K562 (cell line): ENCODE data around the gene IL10RB. TPM values are rescaled to one million over a fixed set of nuclear protein-coding genes. Genes with fewer than 3 reads are reported as not detected.

Experiments
- ATAC-seq: fragments of 200-7000 bp; cut with Tn5 transposase; 3 replicates; pipeline ENCODE4 v1.9.1; 2020; ENCODE audit warnings: moderate library complexity
- BruUV-seq: library from RNA; stranded (reverse); fragments of 400-500 nt; replicated peaks from 2 replicates; lab custom pipeline; 2021; lab: Mats Ljungman, UMichigan
- CTCF ChIA-PET: fragments of 300-600 bp; formaldehyde crosslinking; extraction: SDS; loops from one replicate; lab custom pipeline; 2021; ENCODE audit warnings: low intra/inter-chr PET ratio; lab: Yijun Ruan, JAX
- POLR2A ChIA-PET: fragments of 300-600, 350-650 bp; sonication (Branson Sonifier 250); formaldehyde crosslinking; extraction: SDS; loops from one replicate; lab custom pipeline; 2021; ENCODE audit warnings: antibody characterized with exemption, inconsistent platforms; lab: Yijun Ruan, JAX
- DNase-seq, 4 experiments: peaks; one replicate each; pipeline versions ENCODE4 v3.0.0 to v3.0.0-alpha.2; 2011 to 2018; ENCODE audit warnings: low spot score in 3 of 4, mixed read lengths in 3 of 4; ENCODE audit errors: extremely low read depth in 1 of 4
- FAIRE-seq: peaks from 2 replicates; lab custom pipeline; 2011; peaks lifted over from hg19 to GRCh38; lab: Jason Lieb, UNC
- H2AFZ ChIP-seq: 2 replicates; pipeline ENCODE4 v1.6.0; 2011; ENCODE audit warnings: low read depth, low read length, control low read depth, inconsistent platforms
- H3K27ac ChIP-seq: fragments of 200-600 bp; 3 replicates; pipeline ENCODE4 v1.8.0; 2011; ENCODE audit warnings: low read depth, mild to moderate bottlenecking, control low read depth, inconsistent platforms, low read length, moderate library complexity, mixed read lengths; ENCODE audit errors: extremely low read depth
- H3K27me3 ChIP-seq, 2 experiments: fragments of 300-600 bp in 1 of 2; 2 replicates in 1 of 2; 3 replicates in 1 of 2; pipeline versions ENCODE4 v1.6.0 to v1.8.0; 2011; ENCODE audit warnings: inconsistent platforms in 2 of 2, low read length in 2 of 2, mild to moderate bottlenecking in 1 of 2, mixed read lengths in 1 of 2, moderate library complexity in 1 of 2; ENCODE audit not compliant: control insufficient read depth in 2 of 2, insufficient read depth in 2 of 2
- H3K36me3 ChIP-seq: fragments of 300-600 bp; 3 replicates; pipeline ENCODE4 v1.8.0; 2011; ENCODE audit warnings: mild to moderate bottlenecking, low read length, inconsistent platforms; ENCODE audit not compliant: control insufficient read depth, insufficient read depth
- H3K4me1 ChIP-seq, 2 experiments: fragments of 200-600 bp in 1 of 2; replicated peaks in 1 of 2; 2 replicates in 1 of 2; 3 replicates in 1 of 2; pipeline versions ENCODE4 v1.5.1 to v1.8.0; 2011; ENCODE audit warnings: inconsistent platforms in 2 of 2, low read length in 2 of 2, mild to moderate bottlenecking in 1 of 2, mixed read lengths in 1 of 2, moderate library complexity in 1 of 2; ENCODE audit not compliant: control insufficient read depth in 2 of 2, insufficient read depth in 2 of 2
- H3K4me2 ChIP-seq: 2 replicates; pipeline ENCODE4 v1.6.1; 2011; ENCODE audit warnings: low read length, control low read depth, inconsistent platforms, mixed read lengths; ENCODE audit not compliant: insufficient read depth
- H3K4me3 ChIP-seq: fragments of 200-600 bp; sonication (generic), shearing (Covaris generic); 2 replicates; pipeline ENCODE4 v1.5.1; 2016; ENCODE audit warnings: control low read depth, inconsistent platforms
- H3K79me2 ChIP-seq: fragments of 200-600 bp; 3 replicates; pipeline ENCODE4 v1.8.0; 2011; ENCODE audit warnings: low read length, inconsistent platforms; ENCODE audit not compliant: control insufficient read depth, insufficient read depth
- H3K9ac ChIP-seq, 2 experiments: 2 replicates each; pipeline versions ENCODE4 v1.6.0 to v1.6.1; 2011; ENCODE audit warnings: low read depth in 2 of 2, low read length in 2 of 2, control low read depth in 1 of 2, inconsistent platforms in 1 of 2, mild to moderate bottlenecking in 1 of 2, mixed read lengths in 1 of 2; ENCODE audit not compliant: insufficient read depth in 1 of 2
- H3K9me1 ChIP-seq: one replicate; pipeline ENCODE4 v1.6.0; 2011; ENCODE audit warnings: inconsistent platforms, mild to moderate bottlenecking, low read length, moderate library complexity; ENCODE audit not compliant: control insufficient read depth, insufficient read depth
- H3K9me3 ChIP-seq: replicated peaks from 2 replicates; pipeline ENCODE4 v1.5.1; 2011; ENCODE audit warnings: low read depth, low read length, inconsistent platforms; ENCODE audit not compliant: control insufficient read depth, insufficient read depth
- H4K20me1 ChIP-seq: replicated peaks from 2 replicates; pipeline ENCODE4 v1.6.1; 2011; ENCODE audit warnings: low read length, inconsistent platforms, mixed read lengths; ENCODE audit not compliant: control insufficient read depth, insufficient read depth
- C11orf30 ChIP-seq: fragments of 450-650 bp; IDR thresholded peaks from 2 replicates; pipeline ENCODE4 v1.6.1; 2016; ENCODE audit warnings: low read depth, mild to moderate bottlenecking
- GABPB1 ChIP-seq: sonication (generic); formaldehyde crosslinking; IDR thresholded peaks from 2 replicates; pipeline ENCODE4 v1.8.0; 2022; ENCODE audit warnings: mild to moderate bottlenecking, missing genetic modification reagents
- MAFF ChIP-seq: IDR thresholded peaks from 2 replicates; pipeline ENCODE4 v1.6.1; 2012; ENCODE audit warnings: low read length, improper control_type of control experiment
- MAFG ChIP-seq: fragments of 450-650 bp; conservative IDR thresholded peaks from 2 replicates; pipeline ENCODE4 v1.6.1; 2016; ENCODE audit warnings: missing genetic modification characterization, missing compliant biosample characterization
- MAFK ChIP-seq: IDR thresholded peaks from 2 replicates; pipeline ENCODE4 v1.6.1; 2011; ENCODE audit warnings: low read length, improper control_type of control experiment
- NFYB ChIP-seq: IDR thresholded peaks from 2 replicates; pipeline ENCODE4 v1.6.1; 2011; ENCODE audit warnings: mild to moderate bottlenecking, moderate library complexity; ENCODE audit not compliant: insufficient read length; ENCODE audit errors: extremely low read depth
- ZNF316 ChIP-seq: fragments of 450-650 bp; IDR thresholded peaks from 2 replicates; pipeline ENCODE4 v1.6.1; 2016
- WGBS: fragments of 100-300 bp; shearing (Covaris generic); methylation state at CpG from one replicate; pipeline ENCODE4 v1.1.6; 2016; ENCODE audit warnings: low coverage, mixed read lengths; ENCODE audit not compliant: insufficient coverage; ENCODE audit errors: missing lambda C conversion rate; 5-methylcytosine and 5-hydroxymethylcytosine counted together
- in situ Hi-C: fragments of 300-500 bp; cut with MboI; formaldehyde crosslinking; loops from 4 replicates; pipeline ENCODE4 v1.15.0; 2018; ENCODE audit warnings: inconsistent platforms, mixed read lengths
- intact Hi-C: fragments of 100-400 bp; cut with micrococcal nuclease; formaldehyde crosslinking; loops from 2 replicates; pipeline ENCODE4 v1.14.2; 2022
- polyA plus RNA-seq, 8 experiments: library from polyadenylated mRNA; depleted of rRNA in 4 of 8; stranded (reverse) in 5 of 8; unstranded in 3 of 8; fragments of >200 nt; fragmentation: Nextera tagmentation in 2 of 8; fragmentation: Illumina TruSeq in 1 of 8; extraction: Ambion mirVana in 2 of 8; extraction: Trizol in 1 of 8; gene quantifications; 2 replicates each; pipeline versions ENCODE4 v1.2.1 to v1.2.3, GENCODE V29; 2011 to 2014; ENCODE audit warnings: inconsistent platforms in 1 of 8, missing spikeins in 1 of 8
- total RNA-seq, 7 experiments: library from RNA; depleted of rRNA in 6 of 7; stranded (reverse); fragments of >200 nt in 6 of 7; fragmentation: Illumina TruSeq in 2 of 7; extraction: Trizol in 2 of 7; gene quantifications; 2 replicates each; pipeline versions ENCODE4 v1.2.1 to v1.2.3, GENCODE V29; 2011 to 2021; ENCODE audit warnings: low replicate concordance in 1 of 7
- TF ChIP-seq, protein P1 (sequence below): sonication (generic); formaldehyde crosslinking; IDR thresholded peaks from 2 replicates; pipeline ENCODE4 v1.8.1; 2023; ENCODE audit warnings: mild to moderate bottlenecking, missing genetic modification reagents, moderate library complexity

IL10RB gene
- total and polyA plus RNA-seq, 9 of the 15 experiments (the other 6 are each of a cell fraction or from before 2014, with no cell fraction given) = 10.9 to 33.8 (median 23.0) TPM

DNA sequence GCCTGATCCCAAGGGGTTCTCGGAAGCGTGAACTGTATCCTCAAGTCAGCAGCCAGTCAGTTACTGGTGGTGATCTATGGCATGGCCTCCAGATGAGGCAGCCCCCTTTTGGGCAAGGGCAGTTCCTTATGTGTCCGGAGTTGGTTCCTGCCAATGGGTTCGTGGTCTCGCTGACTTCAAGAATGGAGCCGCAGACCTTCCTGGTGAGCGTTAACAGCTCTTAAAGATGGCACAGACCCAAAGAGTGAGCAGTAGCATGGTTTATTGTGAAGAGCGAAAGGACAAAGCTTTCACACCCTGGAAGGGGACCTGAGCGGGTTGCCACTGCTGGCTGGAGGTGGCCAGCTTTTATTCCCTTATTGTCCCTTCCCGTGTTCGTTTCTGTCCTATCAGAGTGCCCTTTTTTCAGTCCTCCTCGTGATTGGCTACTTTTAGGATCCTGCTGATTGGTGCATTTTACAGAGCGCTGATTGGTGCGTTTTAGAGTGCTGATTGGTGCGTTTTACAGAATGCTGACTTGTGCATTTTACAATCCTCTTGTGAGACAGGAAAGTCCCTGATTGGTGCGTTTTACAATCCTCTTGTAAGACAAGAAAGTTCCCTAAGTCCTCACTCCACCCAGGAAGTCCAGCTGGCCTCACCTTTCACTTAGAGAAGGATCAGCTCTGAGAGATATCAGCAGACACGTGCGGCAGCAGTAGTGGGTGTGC lies 8.9 kb upstream of the IL10RB start:
- Histone ChIP-seq H3K4me3 (no peak overlapping the region), H3K4me2 (no peak overlapping the region), H3K9me1 (no peaks in the 10 kb centered on the region), H2AFZ (no peak overlapping the region), H3K9ac (no peak overlapping the region), H3K27me3 (no peaks in the 10 kb centered on the region), H3K27ac (no peak overlapping the region), H3K9me3 (no peaks in the 10 kb centered on the region), H3K4me1 (no peaks in the 10 kb centered on the region), H3K36me3 (peaks cover 61% of the 10 kb centered on the region), H4K20me1 (no peaks in the 10 kb centered on the region), H3K79me2 (no peaks in the 10 kb centered on the region)
- TF ChIP-seq GABPB1 (CRISPR knock-in tag) (no peak), MAFF (peak; percentile 72), C11orf30 (peak; percentile 78), MAFG (peak; percentile 70), MAFK (peak; percentile 72), NFYB (peak; percentile 24), ZNF316 (peak; percentile 92)
- TF ChIP-seq, protein P1, sequence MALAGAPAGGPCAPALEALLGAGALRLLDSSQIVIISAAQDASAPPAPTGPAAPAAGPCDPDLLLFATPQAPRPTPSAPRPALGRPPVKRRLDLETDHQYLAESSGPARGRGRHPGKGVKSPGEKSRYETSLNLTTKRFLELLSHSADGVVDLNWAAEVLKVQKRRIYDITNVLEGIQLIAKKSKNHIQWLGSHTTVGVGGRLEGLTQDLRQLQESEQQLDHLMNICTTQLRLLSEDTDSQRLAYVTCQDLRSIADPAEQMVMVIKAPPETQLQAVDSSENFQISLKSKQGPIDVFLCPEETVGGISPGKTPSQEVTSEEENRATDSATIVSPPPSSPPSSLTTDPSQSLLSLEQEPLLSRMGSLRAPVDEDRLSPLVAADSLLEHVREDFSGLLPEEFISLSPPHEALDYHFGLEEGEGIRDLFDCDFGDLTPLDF (CRISPR knock-in tag) = no peak
- no peak for ATAC-seq
- intact Hi-C loops = no loop called here
- WGBS = 82% methylated on average over 18 of the region's 18 CpGs
- in situ Hi-C loops = loop anchor here (5.0 kb wide), 1 partner anchor 55 kb away; no protein-coding TSS in a partner anchor
- DNase-seq = no peak
- ChIA-PET POLR2A (no interaction called here), CTCF (no interaction called here)
- FAIRE-seq = no peak
- BruUV-seq = no TSS peak
